ENCODE measurements around the gene PTGIS.

PTGIS gene

DNA sequence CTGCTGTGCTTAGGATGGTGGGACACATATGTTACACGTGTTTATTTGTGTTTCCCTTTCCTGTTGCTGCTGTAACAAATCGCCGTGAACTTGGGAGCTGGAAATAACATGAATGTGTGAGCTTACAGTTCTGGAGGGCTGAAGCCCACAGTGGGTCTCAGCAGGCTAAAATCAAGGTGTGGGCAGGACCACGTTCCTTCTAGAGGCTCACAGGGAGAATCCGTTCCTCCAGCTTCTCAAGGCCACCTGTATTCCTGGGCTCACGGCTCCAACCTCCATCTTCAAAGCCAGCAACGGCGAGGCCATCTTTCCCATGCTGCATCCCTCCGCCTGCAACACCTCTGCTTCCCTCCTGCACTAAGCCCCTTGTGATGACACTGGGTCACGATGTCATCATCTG is 27.4 kb upstream of the PTGIS start:
- no peak for DNase-seq

DNA sequence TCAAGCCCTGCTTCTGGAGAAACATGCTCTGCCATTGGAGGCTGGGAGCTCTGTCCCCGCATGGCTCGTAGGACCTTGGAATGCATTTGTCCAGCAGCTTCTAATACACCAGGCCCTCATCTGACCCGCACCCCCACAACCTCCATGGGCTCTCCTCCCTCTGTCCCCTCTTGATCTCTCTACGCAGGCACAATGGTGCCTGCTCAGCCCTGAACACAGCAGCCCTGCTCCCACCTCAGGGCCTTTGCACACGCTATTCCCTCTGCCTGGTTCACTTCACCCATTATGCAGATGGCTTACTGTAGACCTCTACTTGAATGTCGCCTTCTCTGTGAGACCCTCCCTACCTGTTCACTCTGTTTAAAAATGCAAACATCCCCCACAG is 27.0 kb upstream of the PTGIS start:
- no peak for DNase-seq

DNA sequence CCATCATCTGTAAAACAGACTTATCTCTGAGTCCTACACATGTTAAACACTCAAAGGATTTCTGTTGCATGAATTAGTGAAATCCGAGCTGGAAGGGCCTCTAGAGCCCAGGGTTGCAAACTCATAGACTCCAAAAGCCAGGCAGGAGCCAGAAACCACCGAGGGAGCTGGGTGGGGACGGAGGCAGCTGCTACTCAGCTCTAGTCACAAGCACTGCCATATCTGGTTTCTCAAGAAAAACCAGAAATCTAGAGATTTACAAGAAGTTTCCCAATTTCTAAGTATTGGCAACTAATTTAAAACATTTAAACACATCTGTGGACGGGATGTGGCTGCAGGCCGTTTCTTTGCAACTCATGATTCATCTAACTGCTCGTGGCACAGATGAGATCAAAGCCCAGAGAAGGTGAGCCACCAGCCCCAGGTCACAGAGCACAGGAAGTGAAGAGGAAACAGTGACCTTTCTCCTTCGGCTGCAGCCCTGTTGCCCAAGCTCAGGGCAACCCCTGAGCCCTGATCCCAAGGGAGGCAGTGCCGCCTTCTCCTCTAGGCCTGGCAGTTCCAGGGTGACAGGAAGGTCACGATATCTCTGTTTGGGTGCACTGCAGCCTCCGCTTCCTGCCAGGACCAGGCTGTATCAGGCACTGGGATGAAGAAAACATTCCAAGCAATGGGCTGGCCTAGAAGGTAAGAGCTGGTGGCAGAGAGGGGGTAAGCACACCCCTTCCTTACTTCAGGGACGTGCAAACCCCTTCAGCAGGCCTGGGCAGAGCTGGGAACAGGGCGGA is 26.4 kb upstream of the PTGIS start:
- no peak for DNase-seq

- DNase-seq, result no peak
Measured at GRCh38 chr20:49593466-49594142, 25.7 kb upstream of the PTGIS start.

- DNase-seq, result no peak
Measured at GRCh38 chr20:49592120-49592519, 24.2 kb upstream of the PTGIS start.

DNA sequence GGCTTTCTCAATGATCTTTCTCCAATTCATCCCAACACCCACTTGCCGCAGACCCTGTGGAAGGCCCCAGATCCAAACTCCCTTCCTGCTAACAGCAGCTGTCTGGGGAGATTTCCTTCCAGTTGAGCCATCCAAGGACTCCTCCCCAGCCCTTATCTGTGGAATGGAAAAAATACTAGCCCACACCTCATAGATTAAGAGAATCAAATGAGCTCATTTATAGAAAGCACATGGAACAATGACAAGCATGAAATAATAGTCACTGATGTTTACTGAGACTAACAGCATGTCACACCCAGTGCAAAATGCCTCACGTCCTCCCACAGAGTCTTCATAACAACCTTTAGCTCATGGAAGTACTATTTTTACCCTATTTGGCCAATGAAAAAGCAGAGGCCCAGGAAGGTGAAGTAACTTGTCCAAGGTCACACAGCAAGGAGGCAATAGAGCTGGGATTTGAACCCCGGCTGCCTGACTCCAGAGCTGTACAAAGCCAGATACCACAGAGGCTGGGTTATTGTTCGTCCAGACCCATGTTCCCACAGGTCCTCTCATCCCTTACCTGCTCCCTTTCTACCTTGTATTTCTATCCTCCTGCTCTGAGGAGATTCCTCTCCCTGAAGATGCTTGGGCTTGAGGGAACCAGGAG is 23.4 kb upstream of the PTGIS start:
- DNase-seq, result no peak

DNA sequence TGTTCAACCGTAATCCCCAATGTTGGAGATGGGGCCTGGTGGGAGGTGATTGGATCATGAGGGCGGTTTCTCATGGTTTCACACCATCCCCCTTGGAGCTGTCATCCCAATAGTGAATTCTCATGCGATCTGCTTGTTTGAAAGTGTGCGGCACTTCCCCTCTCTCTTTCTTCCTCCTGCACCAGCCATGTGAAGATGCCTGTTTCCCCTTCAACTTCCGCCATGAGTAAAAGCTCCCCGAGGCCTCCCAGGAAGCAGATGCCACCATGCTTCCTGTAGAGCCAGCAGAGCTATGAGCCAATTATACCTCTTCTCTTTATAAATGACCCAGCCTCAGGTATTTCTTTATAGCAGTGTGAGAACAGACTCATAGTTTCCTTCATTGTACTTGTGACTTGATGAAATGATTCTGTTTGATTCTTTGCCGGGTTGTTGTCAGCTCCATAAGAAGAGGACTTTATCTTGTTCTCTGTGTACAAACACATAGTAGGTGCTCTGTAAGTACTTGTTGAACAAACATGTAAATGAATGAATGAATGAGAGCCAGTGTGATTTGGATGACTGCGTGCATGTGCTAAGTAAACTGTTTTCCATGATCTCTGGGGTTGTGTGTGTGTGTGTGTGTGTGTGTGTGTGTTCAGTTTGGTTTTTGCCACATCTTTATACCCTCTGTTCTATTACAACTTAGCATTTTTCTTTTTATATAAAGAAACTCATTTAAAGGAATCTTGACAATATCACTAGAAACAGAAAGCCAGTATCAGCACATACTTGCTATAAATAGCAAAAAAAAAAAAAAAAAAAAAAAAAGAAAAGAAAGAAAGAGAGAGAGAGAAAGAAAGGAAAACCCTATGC is 22.5 kb upstream of the PTGIS start:
- no peak for DNase-seq

GRCh38 chr20:49589747-49590146 is 21.8 kb upstream of the PTGIS start:
- DNase-seq, result no peak

GRCh38 chr20:49587111-49587570 is 19.2 kb upstream of the PTGIS start:
- DNase-seq, result no peak

- no peak for DNase-seq
Measured at GRCh38 chr20:49585585-49586245, 17.8 kb upstream of the PTGIS start.

GRCh38 chr20:49584418-49585382 is 16.8 kb upstream of the PTGIS start:
- DNase-seq, result no peak

DNA sequence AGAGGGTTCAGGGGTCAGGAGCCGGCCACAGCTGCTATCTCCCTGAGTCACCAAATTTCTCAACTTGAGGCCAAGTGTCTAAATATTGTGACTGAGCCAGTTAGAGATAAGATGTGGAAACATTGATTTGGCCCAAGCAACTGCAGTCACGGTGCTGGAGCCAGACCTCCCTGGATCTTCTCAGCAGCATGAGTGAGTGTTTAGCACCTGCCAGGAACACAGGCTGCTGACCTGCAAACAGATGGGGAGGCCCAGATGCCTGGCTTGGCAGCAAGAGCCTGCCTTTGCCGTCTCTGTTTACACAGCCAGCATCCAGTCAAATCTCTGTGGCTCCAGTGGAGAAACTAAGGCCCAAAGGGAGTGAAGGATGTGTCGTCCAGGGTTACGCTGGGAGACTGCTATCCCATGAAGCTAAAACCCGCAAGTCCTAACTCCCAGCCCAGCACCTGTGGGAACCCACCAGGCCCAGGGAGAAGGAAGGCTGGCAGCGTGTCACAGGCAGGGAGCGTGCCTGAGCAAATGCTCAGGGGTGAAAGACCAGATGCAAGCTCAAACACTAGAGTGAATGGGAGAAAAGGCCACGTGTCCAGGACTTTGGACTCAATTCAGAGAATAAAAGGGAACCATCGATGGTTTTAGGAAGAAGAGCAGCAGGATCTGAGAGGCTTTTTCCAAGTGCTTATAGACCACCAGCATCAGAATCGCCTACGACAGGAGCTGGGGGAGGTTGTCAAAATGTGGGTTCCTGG is 15.9 kb upstream of the PTGIS start:
- no peak for DNase-seq

DNA sequence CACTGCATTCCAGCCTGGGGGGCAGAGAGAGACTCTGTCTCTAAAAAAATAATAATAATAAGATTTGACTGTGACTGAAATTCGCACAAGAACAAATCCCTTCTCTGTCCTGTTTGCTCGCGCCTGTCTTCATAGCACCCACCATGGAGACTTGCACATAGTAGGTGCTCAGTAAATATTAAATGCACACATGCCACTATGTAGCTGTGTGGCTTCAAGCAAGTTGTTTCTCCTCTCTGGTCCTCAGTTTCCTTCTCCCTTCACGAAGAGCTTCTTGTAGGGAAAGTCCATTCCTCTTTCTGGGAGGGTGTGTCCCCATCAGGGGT is 15.4 kb upstream of the PTGIS start:
- no peak for DNase-seq

DNA sequence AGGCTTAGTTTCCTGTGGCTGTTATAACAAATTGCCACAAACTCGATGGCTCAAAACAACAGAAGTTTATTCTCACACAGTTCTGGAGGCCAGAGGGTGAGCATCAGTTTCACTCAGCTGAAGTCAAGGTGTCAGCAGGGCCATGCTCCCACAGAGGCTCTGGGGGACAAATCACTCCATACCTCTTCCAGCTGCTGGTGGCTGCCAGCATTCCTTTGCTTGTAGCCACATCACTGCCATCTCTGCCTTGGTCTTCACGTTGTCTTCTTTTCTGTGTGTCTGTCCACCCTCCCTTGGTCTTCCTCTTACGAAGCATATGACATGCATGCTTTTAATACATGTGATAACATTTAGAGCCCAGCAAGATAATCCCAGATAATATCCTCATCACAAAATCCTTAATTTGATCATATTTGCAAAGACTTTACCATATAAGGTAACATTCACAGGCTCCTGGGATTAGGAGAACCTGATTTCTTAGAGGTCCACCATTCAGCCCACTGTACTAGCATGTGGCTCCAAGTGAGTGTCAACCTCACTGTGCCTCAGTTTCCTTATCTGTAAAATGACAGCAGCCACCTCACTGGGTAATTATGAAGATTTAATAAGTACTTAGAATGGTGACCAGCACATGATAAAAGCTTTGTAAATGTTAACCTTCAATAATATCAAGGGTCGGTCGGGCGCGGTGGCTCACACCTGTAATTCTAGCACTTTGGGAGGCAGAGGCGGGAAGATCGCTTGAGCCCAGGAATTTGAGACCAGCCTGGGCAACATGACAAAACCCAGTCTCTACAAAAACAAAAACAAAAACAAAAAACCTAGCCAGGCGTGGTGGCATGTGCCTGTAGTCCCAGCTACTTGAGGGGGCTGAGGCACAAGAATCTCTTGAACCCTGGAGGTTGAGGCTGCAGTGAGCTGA is 14.7 kb upstream of the PTGIS start:
- DNase-seq, result no peak

DNA sequence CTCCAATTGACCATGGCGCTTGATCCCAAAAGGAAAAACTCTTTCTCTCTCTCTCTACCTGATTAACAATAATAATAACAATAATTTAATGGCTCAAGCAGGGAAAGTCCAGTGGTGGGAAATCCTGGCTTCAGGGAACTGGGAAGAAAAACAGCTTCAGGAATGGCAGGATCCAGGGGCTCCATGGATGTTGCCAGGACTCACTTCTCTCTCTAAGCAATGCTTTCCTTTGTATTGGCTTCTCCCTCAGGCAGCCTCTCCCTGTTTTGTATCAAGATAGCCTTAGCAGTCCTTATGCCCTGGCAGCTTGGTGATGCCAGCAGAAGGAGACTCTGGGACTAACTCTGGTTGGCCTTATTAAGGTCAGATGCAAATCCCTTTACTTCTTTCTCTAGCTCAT is 13.5 kb upstream of the PTGIS start:
- DNase-seq, result no peak

- no peak for DNase-seq
Measured at GRCh38 chr20:49580813-49581174, 12.9 kb upstream of the PTGIS start.

DNA sequence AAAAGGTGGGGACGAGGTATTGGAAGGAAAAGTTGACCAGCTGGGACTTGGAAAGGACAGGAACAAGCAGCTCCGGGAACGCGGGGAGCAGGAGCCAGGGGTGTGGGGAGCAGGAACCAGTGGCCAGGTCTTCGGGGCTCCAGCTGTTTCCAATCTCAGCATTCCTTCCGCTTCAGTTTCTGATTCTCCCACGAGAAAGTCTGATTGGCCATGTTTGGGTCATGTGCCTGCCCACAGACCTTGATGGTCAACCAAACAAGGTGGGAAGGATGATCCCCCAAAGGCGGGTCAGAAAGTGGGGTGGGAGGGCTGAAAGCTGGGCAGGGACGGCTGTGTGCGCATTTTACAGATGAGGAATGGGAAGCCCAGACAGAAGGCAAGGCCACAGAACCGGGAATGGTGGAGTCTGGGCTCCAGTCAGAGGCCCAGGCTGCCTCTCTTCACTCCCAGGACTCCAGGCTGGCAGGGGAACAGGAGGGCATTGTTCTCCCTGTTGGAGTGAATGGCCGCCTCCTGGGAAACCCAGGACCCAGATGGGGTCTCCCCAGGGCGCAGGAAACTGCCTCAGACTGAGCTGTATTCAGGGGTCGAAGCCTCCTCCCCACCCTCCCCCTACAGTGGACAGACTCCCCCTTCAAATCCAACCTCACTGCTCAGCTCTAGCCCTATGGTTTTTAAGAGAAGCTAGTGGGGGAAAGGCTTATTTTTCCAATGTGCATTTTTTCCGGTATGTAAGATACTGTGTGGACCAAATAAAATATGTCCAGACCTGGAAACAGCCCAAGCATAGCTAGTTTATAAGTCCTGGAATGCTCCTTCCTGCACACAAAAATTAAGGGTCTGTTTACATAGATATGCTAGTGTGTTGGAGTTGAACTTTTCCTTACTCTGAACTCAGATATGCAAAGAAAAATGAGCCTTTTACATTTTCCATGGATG is 12.2 kb upstream of the PTGIS start:
- DNase-seq, result no peak

DNA sequence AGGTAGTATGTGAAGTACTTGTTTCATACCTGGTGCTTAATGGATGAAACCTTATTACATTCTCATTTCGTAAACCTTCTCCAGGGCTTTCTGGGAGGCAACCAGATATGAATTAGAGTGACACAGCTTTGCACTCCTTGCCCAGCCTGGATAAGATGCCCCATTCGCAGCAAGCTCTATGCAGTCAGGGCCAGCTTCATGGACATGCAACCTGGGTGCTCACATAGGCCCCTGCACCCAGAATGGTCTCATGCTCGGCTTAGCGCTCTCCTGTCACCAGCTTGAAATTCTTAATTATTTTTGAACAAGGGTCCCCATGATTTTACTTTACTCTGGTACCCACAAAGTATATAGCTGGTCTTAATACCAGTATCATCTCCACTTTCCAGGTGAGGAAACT is 11.3 kb upstream of the PTGIS start:
- DNase-seq, result no peak

- no peak for DNase-seq
Measured at GRCh38 chr20:49578436-49578835, 10.5 kb upstream of the PTGIS start.

Data from NCI-H1105 (cell line).